Measurements from ENCODE around the gene OR7G3. TPM values are rescaled to one million over a fixed set of nuclear protein-coding genes. Genes with fewer than 3 reads are reported as not detected.

The OR7G3 gene
- polyA plus RNA-seq, 1 experiment = not detected

DNA sequence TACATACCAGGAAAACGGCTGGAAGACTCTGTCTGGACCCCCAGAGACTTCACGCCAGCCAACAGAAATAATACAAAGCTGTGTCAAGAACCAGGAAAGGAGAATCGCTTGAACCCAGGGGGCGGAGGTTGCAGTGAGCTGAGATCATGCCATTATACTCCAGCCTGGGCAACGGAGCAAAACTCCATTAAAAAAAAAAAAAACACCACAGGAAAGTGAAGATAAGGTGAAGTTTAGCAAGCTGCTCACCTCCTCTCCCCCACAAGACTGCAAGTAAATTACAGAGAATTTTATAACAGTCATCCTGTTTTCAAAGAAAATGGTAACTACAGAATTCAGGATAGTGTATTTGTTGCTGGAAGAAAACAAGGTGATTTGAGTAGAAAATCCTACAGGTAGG is 10.2 kb downstream of the OR7G3 start:
- no peak for TF ChIP-seq CTCF (IDR thresholded peaks at IDR 0.05; ENCODE audit: low read depth, low read length)
- CTCF ChIA-PET = no interaction called here
- no peak for DNase-seq (ENCODE audit: low read depth, low spot score)
- POLR2A ChIA-PET = no interaction called here
- Histone ChIP-seq H3K27me3 (ENCODE audit: control insufficient read depth, insufficient read depth, low read length) (no peaks in the 10 kb centered on the region), H3K9me3 (ENCODE audit: control insufficient read depth, insufficient read depth, low read length) (peaks cover 15% of the 10 kb centered on the region), H3K27ac (ENCODE audit: low read depth, low read length) (no peak overlapping the region), H3K4me3 (ENCODE audit: low read depth, low read length) (no peak overlapping the region)

DNA sequence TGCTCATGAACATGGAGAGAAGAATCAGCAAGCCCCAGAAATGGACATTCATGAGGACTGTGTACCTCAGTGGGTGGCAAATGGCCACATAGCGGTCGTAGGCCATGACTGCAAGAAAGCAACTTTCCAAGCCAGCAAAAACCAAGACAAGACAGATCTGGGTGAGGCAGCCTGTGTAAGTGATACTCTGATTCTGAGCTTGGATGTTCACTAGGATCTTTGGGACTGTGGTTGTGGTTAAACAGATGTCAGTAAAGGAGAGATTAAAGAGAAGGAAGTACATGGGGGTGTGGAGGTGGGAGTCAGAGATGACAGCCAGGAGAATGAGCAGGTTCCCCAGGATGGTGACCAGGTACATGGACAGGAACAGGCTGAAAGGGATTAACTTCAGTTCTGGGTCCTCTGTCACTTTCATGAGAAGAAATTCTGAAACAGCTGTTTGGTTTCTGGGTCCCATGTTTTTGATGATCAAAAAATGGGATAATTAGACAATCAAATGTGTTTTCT is 11.4 kb downstream of the OR7G3 start, which contains the start of gene OR7G1:
TSS of gene OR7G1 (minus strand) at position 457 of the 507 bp plus-strand sequence. CDS start at position 457, 0 bp downstream.
- TF ChIP-seq CTCF (IDR thresholded peaks at IDR 0.05; ENCODE audit: low read depth, low read length) = no peak
- Histone ChIP-seq H3K27me3 (ENCODE audit: control insufficient read depth, insufficient read depth, low read length) (no peaks in the 10 kb centered on the region), H3K9me3 (ENCODE audit: control insufficient read depth, insufficient read depth, low read length) (peaks cover 9% of the 10 kb centered on the region), H3K4me3 (ENCODE audit: low read depth, low read length) (no peak within 1 kb of the TSS), H3K27ac (ENCODE audit: low read depth, low read length) (no peak within 1 kb of the TSS)
- no peak for DNase-seq (ENCODE audit: low read depth, low spot score)
- CTCF ChIA-PET = no interaction called here
- POLR2A ChIA-PET = no interaction called here

DNA sequence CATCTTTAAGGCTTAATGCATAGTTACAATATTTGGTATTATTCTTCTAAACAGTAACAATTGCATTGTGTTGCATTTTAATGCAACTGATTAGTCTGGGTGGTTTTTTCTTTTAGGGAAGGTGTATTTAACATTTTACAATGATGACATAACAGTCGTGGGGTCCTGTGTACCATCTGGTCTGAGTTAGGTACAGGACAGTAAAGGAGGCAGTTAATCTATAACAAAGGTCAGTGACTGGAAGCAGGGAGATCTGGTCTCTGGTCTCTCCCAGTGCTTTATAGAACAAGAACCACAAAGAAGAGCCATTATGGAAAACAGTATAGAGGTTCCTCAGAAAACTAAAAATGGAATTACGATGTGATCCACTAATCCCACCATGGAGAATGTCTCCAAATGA is 16.8 kb downstream of the OR7G3 start:
- TF ChIP-seq CTCF (IDR thresholded peaks at IDR 0.05; ENCODE audit: low read depth, low read length) = no peak
- CTCF ChIA-PET = interaction anchor here (0.7 kb wide), 1 partner anchor 37 kb away, joined by 5 read pairs; no protein-coding TSS in a partner anchor
- Histone ChIP-seq H3K9me3 (ENCODE audit: control insufficient read depth, insufficient read depth, low read length) (peaks cover 23% of the 10 kb centered on the region), H3K4me3 (ENCODE audit: low read depth, low read length) (no peak overlapping the region), H3K27ac (ENCODE audit: low read depth, low read length) (no peak overlapping the region), H3K27me3 (ENCODE audit: control insufficient read depth, insufficient read depth, low read length) (no peaks in the 10 kb centered on the region)
- DNase-seq (ENCODE audit: low read depth, low spot score) = no peak
- POLR2A ChIA-PET = no interaction called here

DNA sequence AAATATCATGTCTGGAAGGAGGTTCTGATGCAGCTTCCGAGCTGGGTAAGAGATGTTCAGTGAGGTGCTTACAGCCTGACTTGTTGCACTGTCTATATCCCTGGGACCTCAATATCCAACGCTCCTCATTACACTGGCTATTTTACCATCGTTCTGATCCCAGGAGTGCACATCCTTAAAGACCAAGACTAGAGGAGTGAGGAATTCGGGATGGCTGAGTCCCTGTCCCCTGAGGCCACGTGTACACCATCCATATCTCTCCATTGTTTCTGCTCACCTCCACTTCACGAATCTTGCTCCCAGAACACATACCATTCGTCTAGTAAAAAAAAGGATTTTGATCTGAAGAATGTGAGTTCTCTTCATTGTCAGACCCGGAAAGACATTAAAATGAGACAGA is 19.4 kb downstream of the OR7G3 start, which contains the start of gene OR7G2:
TSS of gene OR7G2 (minus strand) at position 101 of the 400 bp plus-strand sequence. CDS start 4,232 bp downstream, outside the sequence.
- DNase-seq (ENCODE audit: low read depth, low spot score) = no peak
- H3K9me3 ChIP-seq (ENCODE audit: control insufficient read depth, insufficient read depth, low read length) = peaks cover 35% of the 10 kb centered on the region
- no peak for TF ChIP-seq CTCF (IDR thresholded peaks at IDR 0.05; ENCODE audit: low read depth, low read length)
- H3K27ac ChIP-seq (ENCODE audit: low read depth, low read length) = no peak within 1 kb of the TSS
- H3K27me3 ChIP-seq (ENCODE audit: control insufficient read depth, insufficient read depth, low read length) = no peaks in the 10 kb centered on the region
- H3K4me3 ChIP-seq (ENCODE audit: low read depth, low read length) = no peak within 1 kb of the TSS
- ChIA-PET CTCF (no interaction called here), POLR2A (no interaction called here)

GRCh38 chr19:9086761-9087160 is 40.0 kb downstream of the OR7G3 start, which contains the start of gene OR1M1:
Gene OR1M1, plus strand, starts transcription at chr19:9087061. Its CDS starts 6,184 bp downstream, at chr19:9093245.
- ChIA-PET POLR2A (no interaction called here), CTCF (no interaction called here)
- TF ChIP-seq CTCF (IDR thresholded peaks at IDR 0.05; ENCODE audit: low read depth, low read length) = no peak
- no peak within 1 kb of the TSS for H3K4me3 ChIP-seq (ENCODE audit: low read depth, low read length)
- no peak for DNase-seq (ENCODE audit: low read depth, low spot score)
- peaks cover 34% of the 10 kb centered on the region for H3K9me3 ChIP-seq (ENCODE audit: control insufficient read depth, insufficient read depth, low read length)
- no peak within 1 kb of the TSS for H3K27ac ChIP-seq (ENCODE audit: low read depth, low read length)
- no peaks in the 10 kb centered on the region for H3K27me3 ChIP-seq (ENCODE audit: control insufficient read depth, insufficient read depth, low read length)

Measured in AG04450 (cell line).